Cardiac muscle cell (in vitro differentiated cells and primary cell): ENCODE data around the gene CHTF8. TPM values are rescaled to one million over a fixed set of nuclear protein-coding genes. Genes with fewer than 3 reads are reported as not detected.

ENCODE experiments used
- DNase-seq, 2 donors: peaks; one replicate each; pipeline versions ENCODE4 v3.0.0 to v3.0.0-alpha.2; 2010 to 2017; ENCODE audit warnings: low read depth in 1 of 2, low spot score in 1 of 2
- H3K27ac ChIP-seq: fragments of 200-600 bp; sonication (generic); 2 replicates; pipeline ENCODE4 v1.5.1; 2016
- H3K27me3 ChIP-seq: fragments of 200-600 bp; sonication (generic); 2 replicates; pipeline ENCODE4 v1.6.0; 2016; ENCODE audit warnings: control low read depth
- H3K36me3 ChIP-seq: fragments of 200-600 bp; sonication (generic); 2 replicates; pipeline ENCODE4 v1.5.1; 2016; ENCODE audit warnings: control low read depth
- H3K4me1 ChIP-seq: fragments of 200-600 bp; sonication (generic); 2 replicates; pipeline ENCODE4 v1.8.1; 2017; ENCODE audit warnings: low read depth, mild to moderate bottlenecking, mixed run types
- H3K4me3 ChIP-seq: fragments of 200-600 bp; sonication (generic); 2 replicates; pipeline ENCODE4 v1.5.1; 2016; ENCODE audit warnings: mild to moderate bottlenecking
- H3K9me3 ChIP-seq: fragments of 200-600 bp; sonication (generic); 2 replicates; pipeline ENCODE4 v1.5.1; 2017; ENCODE audit warnings: low read depth, mild to moderate bottlenecking, control low read depth
- polyA plus RNA-seq: library from polyadenylated mRNA; unstranded; fragments of >200 nt; fragmentation: Nextera tagmentation; extraction: Ambion mirVana; gene quantifications from 2 replicates; pipeline ENCODE4 v1.2.1, GENCODE V29; 2016
- total RNA-seq: library from RNA; depleted of rRNA; stranded (reverse); fragments of >200 nt; gene quantifications from 2 replicates; pipeline ENCODE4 v1.2.3, GENCODE V29; 2016
- TF ChIP-seq, protein P1 (sequence below): IDR thresholded peaks from 2 replicates; pipeline ENCODE4 v1.5.1; 2012; ENCODE audit warnings: low read depth, mild to moderate bottlenecking, low read length

The CHTF8 gene
- total and polyA plus RNA-seq, 2 experiments from 2014 or later: 74.8 to 132 TPM

DNA sequence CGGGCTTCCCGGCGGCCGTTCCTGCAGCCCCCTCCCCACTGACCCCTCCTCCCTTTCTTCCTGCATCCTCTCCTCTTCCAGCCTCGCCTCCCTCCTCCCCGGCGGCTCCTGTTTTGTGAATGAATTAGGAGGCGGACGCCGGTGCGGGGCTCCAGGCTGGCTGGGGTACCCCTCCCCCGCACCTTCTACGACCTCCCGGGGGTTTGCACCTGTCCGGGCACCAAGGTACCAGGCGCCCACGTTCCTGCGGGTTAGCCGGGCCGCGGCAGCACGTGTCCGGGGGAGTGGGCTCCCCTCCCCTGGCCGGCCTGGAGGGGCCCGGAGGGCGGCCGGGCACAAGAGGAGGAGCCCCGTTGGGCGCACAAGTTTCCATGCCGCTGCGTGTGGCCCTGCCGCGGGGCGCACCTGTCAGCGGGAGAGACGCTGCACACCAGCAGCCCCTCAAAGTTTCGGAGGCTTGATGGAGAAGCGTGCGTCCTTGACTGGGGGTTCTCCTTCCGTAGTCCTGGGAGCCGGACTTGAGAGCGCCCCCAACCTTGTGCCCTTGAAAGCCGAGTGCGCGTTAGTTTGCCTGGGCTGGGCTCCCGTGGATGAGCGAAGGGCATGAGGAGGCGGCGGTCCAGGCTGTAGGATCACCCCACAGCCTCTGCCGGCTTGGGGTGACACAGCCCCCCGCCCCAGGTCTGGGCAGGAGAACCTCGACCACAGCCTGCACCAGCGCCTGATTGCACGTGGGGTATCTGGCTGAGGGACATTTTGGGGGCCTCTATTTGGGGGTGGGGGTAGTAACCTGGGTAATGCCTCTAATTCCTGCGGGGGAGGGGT is 25.7 kb downstream of the CHTF8 start:
- Histone ChIP-seq H3K9me3 (no peaks in the 10 kb centered on the region), H3K27ac (no peak overlapping the region), H3K27me3 (peaks cover 25% of the 10 kb centered on the region), H3K36me3 (no peaks in the 10 kb centered on the region), H3K4me3 (peak overlapping the region; percentile 49), H3K4me1 (no peaks in the 10 kb centered on the region)
- peak in 1 of 2 donors; percentile 25 for DNase-seq
- TF ChIP-seq, protein P1, sequence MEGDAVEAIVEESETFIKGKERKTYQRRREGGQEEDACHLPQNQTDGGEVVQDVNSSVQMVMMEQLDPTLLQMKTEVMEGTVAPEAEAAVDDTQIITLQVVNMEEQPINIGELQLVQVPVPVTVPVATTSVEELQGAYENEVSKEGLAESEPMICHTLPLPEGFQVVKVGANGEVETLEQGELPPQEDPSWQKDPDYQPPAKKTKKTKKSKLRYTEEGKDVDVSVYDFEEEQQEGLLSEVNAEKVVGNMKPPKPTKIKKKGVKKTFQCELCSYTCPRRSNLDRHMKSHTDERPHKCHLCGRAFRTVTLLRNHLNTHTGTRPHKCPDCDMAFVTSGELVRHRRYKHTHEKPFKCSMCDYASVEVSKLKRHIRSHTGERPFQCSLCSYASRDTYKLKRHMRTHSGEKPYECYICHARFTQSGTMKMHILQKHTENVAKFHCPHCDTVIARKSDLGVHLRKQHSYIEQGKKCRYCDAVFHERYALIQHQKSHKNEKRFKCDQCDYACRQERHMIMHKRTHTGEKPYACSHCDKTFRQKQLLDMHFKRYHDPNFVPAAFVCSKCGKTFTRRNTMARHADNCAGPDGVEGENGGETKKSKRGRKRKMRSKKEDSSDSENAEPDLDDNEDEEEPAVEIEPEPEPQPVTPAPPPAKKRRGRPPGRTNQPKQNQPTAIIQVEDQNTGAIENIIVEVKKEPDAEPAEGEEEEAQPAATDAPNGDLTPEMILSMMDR: no peak

DNA sequence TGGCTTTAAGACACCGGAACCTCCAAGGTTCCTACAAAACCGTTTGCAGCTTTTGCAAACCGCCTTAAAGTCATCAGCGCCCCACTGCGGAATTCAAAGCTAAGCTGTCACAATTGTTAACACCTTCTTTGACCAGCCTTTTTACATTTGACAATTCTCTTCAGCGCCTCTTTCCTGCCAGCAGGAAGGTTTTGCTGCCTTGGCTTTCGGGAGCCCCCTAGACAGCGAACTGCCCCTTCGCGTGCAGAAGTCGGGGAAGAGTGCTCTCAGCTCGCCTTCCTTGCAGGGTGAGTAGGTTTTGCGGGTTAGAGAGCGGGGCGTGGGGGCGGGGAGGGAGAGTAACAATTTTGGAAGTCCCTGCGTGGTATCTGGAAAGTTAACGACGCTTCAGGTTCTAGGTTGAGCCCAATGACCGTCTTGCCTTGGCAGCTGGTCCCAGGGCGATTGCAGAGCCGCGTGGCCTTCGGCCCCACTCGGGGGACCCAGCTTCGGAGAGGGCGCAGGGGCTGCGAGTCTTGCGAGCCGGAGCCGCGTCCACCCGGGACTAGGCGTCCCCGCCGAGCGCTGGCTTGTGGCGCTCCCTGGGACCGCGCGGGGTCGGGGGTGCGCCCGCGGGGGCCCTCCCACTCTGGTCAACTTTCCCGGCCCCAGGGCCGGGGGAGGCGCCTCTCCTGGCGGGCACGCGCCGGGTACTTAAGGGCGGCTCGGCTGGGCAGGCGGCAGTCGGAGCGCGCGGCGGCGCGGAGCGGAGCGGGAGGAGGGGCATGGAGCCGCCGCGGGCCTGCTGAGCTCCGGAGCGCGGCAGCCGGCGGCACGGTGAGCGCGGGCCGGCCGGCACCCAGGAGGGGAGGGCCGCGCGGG is 26.7 kb downstream of the CHTF8 start, which contains the start of gene HAS3:
TSS of gene HAS3 (plus strand) at position 153 of the 861 bp plus-strand sequence. CDS start 3,743 bp downstream, outside the sequence.
- Histone ChIP-seq H3K4me3 (peak within 1 kb of the TSS; percentile 49), H3K27me3 (peaks cover 25% of the 10 kb centered on the region), H3K9me3 (no peaks in the 10 kb centered on the region), H3K27ac (no peak within 1 kb of the TSS), H3K4me1 (no peaks in the 10 kb centered on the region), H3K36me3 (no peaks in the 10 kb centered on the region)
- TF ChIP-seq, protein P1: peak; percentile 38
- DNase-seq: peak; percentile 70 to 84

DNA sequence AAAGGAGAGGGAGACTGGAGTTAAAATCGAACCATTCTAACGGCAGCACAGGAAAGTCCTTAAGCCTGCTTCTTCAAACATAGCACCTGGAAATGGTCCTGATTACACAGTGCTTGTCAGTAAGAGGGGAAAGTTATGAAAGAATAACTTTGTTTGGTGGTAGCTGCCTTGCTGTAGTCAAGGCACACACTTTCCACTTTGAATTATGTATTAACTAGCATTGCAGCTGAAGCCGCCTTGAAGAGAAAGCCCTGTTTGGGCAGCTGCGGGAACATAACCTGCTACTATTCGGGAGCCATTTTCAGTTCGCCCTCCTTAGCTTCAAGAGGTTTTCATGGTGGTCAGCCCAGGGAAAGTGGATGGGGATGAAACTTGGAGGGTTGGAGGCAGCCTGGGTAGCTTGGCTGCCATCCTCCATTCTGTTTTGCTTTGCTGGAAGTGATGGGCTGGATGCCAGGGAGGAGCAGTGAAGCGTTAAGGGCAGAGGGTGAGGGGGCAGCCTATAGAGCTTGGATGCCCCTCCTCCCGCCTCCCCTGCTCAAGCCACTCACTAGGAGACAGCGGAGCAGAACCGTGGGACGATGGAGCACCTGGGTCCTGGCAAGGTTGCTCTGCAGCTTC is 32.2 kb downstream of the CHTF8 start:
- H3K27ac ChIP-seq: no peak overlapping the region
- TF ChIP-seq, protein P1: no peak
- no peaks in the 10 kb centered on the region for H3K9me3 ChIP-seq

DNA sequence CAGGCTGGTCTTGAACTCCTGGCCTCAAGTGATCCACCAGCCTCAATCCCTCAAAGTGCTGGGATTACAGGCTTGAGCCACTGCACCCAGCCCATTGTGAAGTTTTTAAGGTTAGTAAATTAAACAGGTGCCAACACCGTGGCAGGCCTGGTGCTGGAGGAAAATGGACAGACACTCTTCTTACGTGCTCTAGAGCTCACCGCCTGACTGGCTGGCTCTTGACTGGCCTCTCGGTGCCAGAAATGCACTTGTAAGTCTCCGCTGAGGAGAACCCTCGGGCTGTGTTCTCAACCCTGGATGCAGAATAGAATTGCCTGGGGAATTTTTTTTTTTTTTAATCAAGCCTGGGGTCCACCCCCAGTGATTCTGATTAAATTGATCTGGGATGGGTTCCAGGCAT is 37.2 kb downstream of the CHTF8 start:
- Histone ChIP-seq H3K27me3 (no peaks in the 10 kb centered on the region), H3K9me3 (no peaks in the 10 kb centered on the region), H3K36me3 (no peaks in the 10 kb centered on the region), H3K27ac (no peak overlapping the region), H3K4me3 (no peak overlapping the region), H3K4me1 (no peaks in the 10 kb centered on the region)
- DNase-seq: no peak
- TF ChIP-seq, protein P1: no peak

More for the DNA sequence above, 32.2 kb downstream of the CHTF8 start:
- Histone ChIP-seq H3K4me3 (no peak overlapping the region), H3K4me1 (no peaks in the 10 kb centered on the region), H3K36me3 (no peaks in the 10 kb centered on the region), H3K27me3 (no peaks in the 10 kb centered on the region)
- no peak for DNase-seq

DNA sequence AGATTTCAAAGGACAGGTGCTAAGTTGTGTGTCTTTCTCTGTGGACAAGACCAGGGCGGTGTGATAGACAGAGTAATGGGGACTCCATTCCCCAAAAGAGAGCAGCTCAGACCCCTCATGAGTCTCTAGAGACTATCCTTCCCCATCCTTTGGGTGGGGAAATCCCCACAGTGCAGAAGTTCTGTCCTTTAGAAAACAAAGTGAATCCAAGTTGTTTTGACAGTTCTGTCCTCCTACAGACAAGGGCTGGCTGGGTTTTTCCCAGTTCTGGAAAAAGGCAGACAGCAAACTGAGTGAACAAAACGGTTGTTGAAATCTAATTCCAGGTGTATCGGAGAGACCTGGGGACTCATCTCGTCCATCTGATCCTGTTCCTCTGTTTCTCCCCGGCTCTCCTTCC is 37.9 kb downstream of the CHTF8 start:
- Histone ChIP-seq H3K27me3 (no peaks in the 10 kb centered on the region), H3K9me3 (no peaks in the 10 kb centered on the region), H3K4me1 (peaks cover under 1% of the 10 kb centered on the region), H3K4me3 (no peak overlapping the region), H3K27ac (no peak overlapping the region), H3K36me3 (no peaks in the 10 kb centered on the region)
- TF ChIP-seq, protein P1: no peak
- DNase-seq: no peak
